HG03066 (cell line): Measurements from ENCODE around the gene ELP2.

Source experiments
- ATAC-seq: cut with Tn5 transposase; IDR thresholded peaks from one replicate; pipeline ENCODE4 v1.9.1; 2021; ENCODE audit warnings: low read depth; ENCODE audit not compliant: unreplicated experiment

ELP2 gene

GRCh38 chr18:36212301-36213171 is 82.8 kb downstream of the ELP2 start:
- no peak for ATAC-seq

GRCh38 chr18:36214811-36215210 is 85.1 kb downstream of the ELP2 start:
- no peak for ATAC-seq

- ATAC-seq, result no peak
Observed at GRCh38 chr18:36215577-36215976, 85.9 kb downstream of the ELP2 start.

- ATAC-seq, result no peak
Observed at GRCh38 chr18:36217348-36217747, 87.6 kb downstream of the ELP2 start.

- ATAC-seq, result no peak
Observed at GRCh38 chr18:36229188-36229587, 99.5 kb downstream of the ELP2 start.
